WTC11 (cell line): ENCODE results near the gene H19. TPM values are rescaled to one million over a fixed set of nuclear protein-coding genes. Genes with fewer than 3 reads are reported as not detected.

Experiments used
- ATAC-seq: fragments of 200-7000 bp; cut with Tn5 transposase; 2 replicates; pipeline ENCODE4 v1.10.0; 2021; ENCODE audit warnings: mild to moderate bottlenecking, moderate library complexity
- CTCF ChIA-PET: fragments of 300-600 bp; sonication (Branson Sonifier 250); formaldehyde crosslinking; loops from one replicate; lab custom pipeline; 2021; ENCODE audit warnings: antibody characterized with exemption; lab: Charles Lee
- POLR2A ChIA-PET: fragments of 350-600 bp; sonication (Branson Sonifier 250); formaldehyde crosslinking; loops from one replicate; lab custom pipeline; 2021; ENCODE audit warnings: antibody characterized with exemption; lab: Charles Lee
- DNase-seq: peaks from one replicate; pipeline ENCODE4 v3.0.0; 2021; ENCODE audit warnings: low spot score
- H3K27ac Mint-ChIP-seq: 2 replicates; pipeline ENCODE4 v1.8.0; 2021; ENCODE audit warnings: mixed read lengths
- H3K27me3 Mint-ChIP-seq: 2 replicates; pipeline ENCODE4 v1.8.0; 2021; ENCODE audit warnings: low read depth, mild to moderate bottlenecking, moderate library complexity, mixed read lengths
- H3K36me3 Mint-ChIP-seq: 2 replicates; pipeline ENCODE4 v1.8.0; 2021; ENCODE audit warnings: mixed read lengths
- H3K4me1 Mint-ChIP-seq: 2 replicates; pipeline ENCODE4 v1.8.0; 2022; ENCODE audit warnings: mixed read lengths
- H3K4me3 Mint-ChIP-seq: 2 replicates; pipeline ENCODE4 v1.8.0; 2021; ENCODE audit warnings: mild to moderate bottlenecking, moderate library complexity, mixed read lengths
- H3K9me3 Mint-ChIP-seq: 2 replicates; pipeline ENCODE4 v1.8.0; 2021; ENCODE audit warnings: mixed read lengths
- CBFB ChIP-seq: sonication (generic); formaldehyde crosslinking; IDR thresholded peaks from 2 replicates; pipeline ENCODE4 v1.8.1; 2022; ENCODE audit warnings: mild to moderate bottlenecking, low read depth, missing genetic modification reagents
- CREM ChIP-seq: sonication (generic); formaldehyde crosslinking; IDR thresholded peaks from 2 replicates; pipeline ENCODE4 v1.8.1; 2022; ENCODE audit warnings: mild to moderate bottlenecking, missing genetic modification reagents, moderate library complexity
- ETV6 ChIP-seq: sonication (generic); formaldehyde crosslinking; IDR thresholded peaks from 2 replicates; pipeline ENCODE4 v1.8.1; 2022; ENCODE audit warnings: mild to moderate bottlenecking, missing genetic modification reagents
- FOXK1 ChIP-seq: sonication (generic); formaldehyde crosslinking; IDR thresholded peaks from 2 replicates; pipeline ENCODE4 v1.8.0; 2022; ENCODE audit warnings: mild to moderate bottlenecking, moderate library complexity, missing genetic modification reagents
- HMGA2 ChIP-seq: fragments of 250-450 bp; sonication (Bioruptor Pico); IDR thresholded peaks from 2 replicates; pipeline ENCODE4 v1.4.0; 2021; ENCODE audit warnings: mild to moderate bottlenecking, moderate library complexity
- IRF2 ChIP-seq: sonication (generic); formaldehyde crosslinking; IDR thresholded peaks from 2 replicates; pipeline ENCODE4 v1.8.0; 2022; ENCODE audit warnings: low read depth, missing genetic modification reagents, borderline replicate concordance
- JAZF1 ChIP-seq: fragments of 250-450 bp; sonication (Bioruptor Pico); IDR thresholded peaks from 2 replicates; pipeline ENCODE4 v1.9.0; 2021; ENCODE audit warnings: moderate library complexity, mild to moderate bottlenecking, inconsistent platforms
- KAT7 ChIP-seq: sonication (generic); formaldehyde crosslinking; IDR thresholded peaks from 2 replicates; pipeline ENCODE4 v1.8.1; 2023; ENCODE audit warnings: missing genetic modification reagents, mild to moderate bottlenecking, borderline replicate concordance
- MXD4 ChIP-seq: fragments of 250-450 bp; sonication (Bioruptor Pico); IDR thresholded peaks from 2 replicates; pipeline ENCODE4 v1.8.0; 2021; ENCODE audit warnings: mild to moderate bottlenecking, moderate library complexity, borderline replicate concordance
- NFYB ChIP-seq: sonication (generic); formaldehyde crosslinking; conservative IDR thresholded peaks from 2 replicates; pipeline ENCODE4 v1.8.0; 2022; ENCODE audit warnings: low read depth, missing genetic modification reagents
- NR3C1 ChIP-seq: sonication (generic); formaldehyde crosslinking; conservative IDR thresholded peaks from 2 replicates; pipeline ENCODE4 v1.8.1; 2023; ENCODE audit warnings: low read depth, mild to moderate bottlenecking, missing genetic modification reagents
- SP1 ChIP-seq: sonication (generic); formaldehyde crosslinking; conservative IDR thresholded peaks from 2 replicates; pipeline ENCODE4 v1.8.1; 2022; ENCODE audit warnings: missing genetic modification reagents
- ZNF232 ChIP-seq: sonication (generic); formaldehyde crosslinking; IDR thresholded peaks from 2 replicates; pipeline ENCODE4 v1.8.0; 2022; ENCODE audit warnings: mild to moderate bottlenecking, missing genetic modification reagents
- ZNF317 ChIP-seq: sonication (generic); formaldehyde crosslinking; IDR thresholded peaks from 2 replicates; pipeline ENCODE4 v1.8.1; 2023; ENCODE audit warnings: low read depth, mild to moderate bottlenecking, moderate library complexity, missing genetic modification reagents, borderline replicate concordance
- ZNF416 ChIP-seq: fragments of 250-450 bp; sonication (Bioruptor Pico); IDR thresholded peaks from 2 replicates; pipeline ENCODE4 v1.9.0; 2021; ENCODE audit warnings: mild to moderate bottlenecking, inconsistent platforms
- ZNF671 ChIP-seq: fragments of 250-450 bp; sonication (Bioruptor Pico); IDR thresholded peaks from 2 replicates; pipeline ENCODE4 v1.8.0; 2021; ENCODE audit warnings: mild to moderate bottlenecking
- total RNA-seq: library from RNA; stranded (reverse); gene quantifications from 3 replicates; pipeline ENCODE4 v1.2.3, GENCODE V29; 2021
- TF ChIP-seq, protein P1 (sequence below): sonication (generic); formaldehyde crosslinking; IDR thresholded peaks from 2 replicates; pipeline ENCODE4 v1.8.0; 2022; ENCODE audit warnings: missing genetic modification reagents
- TF ChIP-seq, protein P2 (sequence below): sonication (generic); formaldehyde crosslinking; IDR thresholded peaks from 2 replicates; pipeline ENCODE4 v1.8.1; 2023; ENCODE audit warnings: mild to moderate bottlenecking, moderate library complexity, missing genetic modification reagents
- TF ChIP-seq, protein P3 (sequence below): sonication (generic); formaldehyde crosslinking; IDR thresholded peaks from 2 replicates; pipeline ENCODE4 v1.8.1; 2023; ENCODE audit warnings: mild to moderate bottlenecking, missing genetic modification reagents
- TF ChIP-seq, protein P4 (sequence below): fragments of 250-450 bp; sonication (Bioruptor Pico); conservative IDR thresholded peaks from 2 replicates; pipeline ENCODE4 v1.9.0; 2021; ENCODE audit warnings: mild to moderate bottlenecking
- TF ChIP-seq, protein P5 (sequence below): fragments of 250-450 bp; sonication (Bioruptor Pico); IDR thresholded peaks from 2 replicates; pipeline ENCODE4 v1.9.0; 2021; ENCODE audit warnings: mild to moderate bottlenecking

Gene H19
- total RNA-seq, 1 experiment from 2014 or later, result 12.7 TPM

DNA sequence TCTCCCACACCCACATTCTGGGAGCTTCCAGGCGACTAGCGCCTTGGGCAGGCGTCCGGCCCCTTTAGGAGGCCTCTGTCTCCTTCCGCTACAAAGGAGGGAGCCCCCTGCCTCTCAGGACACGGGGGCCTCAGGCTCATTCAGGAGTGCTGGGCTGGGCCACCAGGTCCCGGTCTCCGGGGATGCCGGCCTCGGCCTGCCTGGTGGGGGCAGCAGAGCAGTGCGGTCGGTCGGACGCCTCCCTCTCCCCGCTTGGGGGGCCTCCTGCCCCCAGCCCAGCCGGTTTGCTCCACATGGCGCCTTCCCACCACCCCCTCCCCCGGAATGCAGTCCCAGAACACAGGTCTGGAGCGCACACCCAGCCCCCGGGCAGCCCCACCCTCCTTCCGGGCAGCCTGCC lies 28.6 kb downstream of the H19 start:
- DNase-seq (no peak), ATAC-seq (peak; percentile 76)
- Mint-ChIP-seq H3K27me3 (no peaks in the 10 kb centered on the region), H3K9me3 (no peaks in the 10 kb centered on the region), H3K36me3 (no peaks in the 10 kb centered on the region), H3K4me1 (no peaks in the 10 kb centered on the region), H3K4me3 (no peak overlapping the region), H3K27ac (no peak overlapping the region)
- TF ChIP-seq, protein P1, sequence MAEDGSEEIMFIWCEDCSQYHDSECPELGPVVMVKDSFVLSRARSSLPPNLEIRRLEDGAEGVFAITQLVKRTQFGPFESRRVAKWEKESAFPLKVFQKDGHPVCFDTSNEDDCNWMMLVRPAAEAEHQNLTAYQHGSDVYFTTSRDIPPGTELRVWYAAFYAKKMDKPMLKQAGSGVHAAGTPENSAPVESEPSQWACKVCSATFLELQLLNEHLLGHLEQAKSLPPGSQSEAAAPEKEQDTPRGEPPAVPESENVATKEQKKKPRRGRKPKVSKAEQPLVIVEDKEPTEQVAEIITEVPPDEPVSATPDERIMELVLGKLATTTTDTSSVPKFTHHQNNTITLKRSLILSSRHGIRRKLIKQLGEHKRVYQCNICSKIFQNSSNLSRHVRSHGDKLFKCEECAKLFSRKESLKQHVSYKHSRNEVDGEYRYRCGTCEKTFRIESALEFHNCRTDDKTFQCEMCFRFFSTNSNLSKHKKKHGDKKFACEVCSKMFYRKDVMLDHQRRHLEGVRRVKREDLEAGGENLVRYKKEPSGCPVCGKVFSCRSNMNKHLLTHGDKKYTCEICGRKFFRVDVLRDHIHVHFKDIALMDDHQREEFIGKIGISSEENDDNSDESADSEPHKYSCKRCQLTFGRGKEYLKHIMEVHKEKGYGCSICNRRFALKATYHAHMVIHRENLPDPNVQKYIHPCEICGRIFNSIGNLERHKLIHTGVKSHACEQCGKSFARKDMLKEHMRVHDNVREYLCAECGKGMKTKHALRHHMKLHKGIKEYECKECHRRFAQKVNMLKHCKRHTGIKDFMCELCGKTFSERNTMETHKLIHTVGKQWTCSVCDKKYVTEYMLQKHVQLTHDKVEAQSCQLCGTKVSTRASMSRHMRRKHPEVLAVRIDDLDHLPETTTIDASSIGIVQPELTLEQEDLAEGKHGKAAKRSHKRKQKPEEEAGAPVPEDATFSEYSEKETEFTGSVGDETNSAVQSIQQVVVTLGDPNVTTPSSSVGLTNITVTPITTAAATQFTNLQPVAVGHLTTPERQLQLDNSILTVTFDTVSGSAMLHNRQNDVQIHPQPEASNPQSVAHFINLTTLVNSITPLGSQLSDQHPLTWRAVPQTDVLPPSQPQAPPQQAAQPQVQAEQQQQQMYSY, result no peak
- TF ChIP-seq, protein P2, sequence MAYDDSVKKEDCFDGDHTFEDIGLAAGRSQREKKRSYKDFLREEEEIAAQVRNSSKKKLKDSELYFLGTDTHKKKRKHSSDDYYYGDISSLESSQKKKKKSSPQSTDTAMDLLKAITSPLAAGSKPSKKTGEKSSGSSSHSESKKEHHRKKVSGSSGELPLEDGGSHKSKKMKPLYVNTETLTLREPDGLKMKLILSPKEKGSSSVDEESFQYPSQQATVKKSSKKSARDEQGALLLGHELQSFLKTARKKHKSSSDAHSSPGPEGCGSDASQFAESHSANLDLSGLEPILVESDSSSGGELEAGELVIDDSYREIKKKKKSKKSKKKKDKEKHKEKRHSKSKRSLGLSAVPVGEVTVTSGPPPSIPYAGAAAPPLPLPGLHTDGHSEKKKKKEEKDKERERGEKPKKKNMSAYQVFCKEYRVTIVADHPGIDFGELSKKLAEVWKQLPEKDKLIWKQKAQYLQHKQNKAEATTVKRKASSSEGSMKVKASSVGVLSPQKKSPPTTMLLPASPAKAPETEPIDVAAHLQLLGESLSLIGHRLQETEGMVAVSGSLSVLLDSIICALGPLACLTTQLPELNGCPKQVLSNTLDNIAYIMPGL (CRISPR knock-in tag), result no peak
- TF ChIP-seq, protein P3, sequence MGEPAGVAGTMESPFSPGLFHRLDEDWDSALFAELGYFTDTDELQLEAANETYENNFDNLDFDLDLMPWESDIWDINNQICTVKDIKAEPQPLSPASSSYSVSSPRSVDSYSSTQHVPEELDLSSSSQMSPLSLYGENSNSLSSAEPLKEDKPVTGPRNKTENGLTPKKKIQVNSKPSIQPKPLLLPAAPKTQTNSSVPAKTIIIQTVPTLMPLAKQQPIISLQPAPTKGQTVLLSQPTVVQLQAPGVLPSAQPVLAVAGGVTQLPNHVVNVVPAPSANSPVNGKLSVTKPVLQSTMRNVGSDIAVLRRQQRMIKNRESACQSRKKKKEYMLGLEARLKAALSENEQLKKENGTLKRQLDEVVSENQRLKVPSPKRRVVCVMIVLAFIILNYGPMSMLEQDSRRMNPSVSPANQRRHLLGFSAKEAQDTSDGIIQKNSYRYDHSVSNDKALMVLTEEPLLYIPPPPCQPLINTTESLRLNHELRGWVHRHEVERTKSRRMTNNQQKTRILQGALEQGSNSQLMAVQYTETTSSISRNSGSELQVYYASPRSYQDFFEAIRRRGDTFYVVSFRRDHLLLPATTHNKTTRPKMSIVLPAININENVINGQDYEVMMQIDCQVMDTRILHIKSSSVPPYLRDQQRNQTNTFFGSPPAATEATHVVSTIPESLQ (CRISPR knock-in tag), result no peak
- no peak for TF ChIP-seq JAZF1 (CRISPR knock-in tag)
- no peak for TF ChIP-seq SP1 (CRISPR knock-in tag)
- no peak for TF ChIP-seq KAT7
- no peak for TF ChIP-seq ETV6 (CRISPR knock-in tag)
- ChIA-PET POLR2A (interaction anchor here (0.9 kb wide), 1 partner anchor 86 kb away, joined by 3 read pairs; no protein-coding TSS in a partner anchor), CTCF (interaction anchor here (0.9 to 5.5 kb wide), 11 partner anchors 12 to 316 kb away, joined by 3 to 25 read pairs (median 5); partner anchors contain the start of gene H19)

DNA sequence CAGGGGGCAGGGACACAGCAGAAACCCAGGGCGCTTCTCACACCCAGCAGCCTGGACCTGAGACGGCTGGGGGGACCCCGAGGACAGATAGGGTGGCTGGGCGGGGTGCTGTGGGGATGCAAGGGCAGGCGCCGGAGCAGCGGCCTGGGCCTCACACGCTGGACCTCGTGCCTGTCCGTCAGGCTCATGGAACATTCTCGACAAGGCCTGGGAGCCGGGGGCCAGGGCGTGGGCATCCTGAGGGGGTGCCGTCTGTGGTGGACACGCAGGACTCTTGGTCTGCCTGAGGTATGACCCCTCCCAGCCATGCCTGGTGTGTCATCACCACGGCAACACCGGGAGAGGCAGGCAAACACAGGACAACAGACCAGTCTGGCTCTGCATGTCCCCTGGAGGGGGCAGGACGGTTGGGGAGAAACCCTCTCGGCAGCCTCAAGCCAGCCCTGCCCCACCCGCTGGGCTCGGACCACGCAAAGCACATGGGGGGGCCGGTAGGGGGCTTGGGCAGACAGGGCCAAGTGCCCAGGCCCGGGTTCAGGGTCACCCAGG lies 29.1 kb downstream of the H19 start:
- ChIA-PET CTCF (interaction anchor here (0.8 to 5.5 kb wide), 12 partner anchors 12 to 316 kb away, joined by 3 to 25 read pairs (median 5); partner anchors contain the start of gene H19), POLR2A (interaction anchor here (0.9 kb wide), 1 partner anchor 85 kb away, joined by 3 read pairs; no protein-coding TSS in a partner anchor)
- DNase-seq (peak; percentile 8), ATAC-seq (peak; percentile 53)
- Mint-ChIP-seq H3K9me3 (no peaks in the 10 kb centered on the region), H3K27me3 (no peaks in the 10 kb centered on the region), H3K36me3 (no peaks in the 10 kb centered on the region), H3K27ac (no peak overlapping the region), H3K4me3 (no peak overlapping the region), H3K4me1 (no peaks in the 10 kb centered on the region)
- TF ChIP-seq ZNF671 (no peak), ZNF317 (no peak), NR3C1 (CRISPR knock-in tag) (no peak), FOXK1 (CRISPR knock-in tag) (no peak), CBFB (no peak), CREM (CRISPR knock-in tag) (no peak), HMGA2 (CRISPR knock-in tag) (no peak), JAZF1 (CRISPR knock-in tag) (no peak), NFYB (CRISPR knock-in tag) (no peak), ZNF232 (CRISPR knock-in tag) (no peak), ZNF416 (no peak), MXD4 (CRISPR knock-in tag) (no peak), IRF2 (CRISPR knock-in tag) (no peak)
- TF ChIP-seq, protein P4, sequence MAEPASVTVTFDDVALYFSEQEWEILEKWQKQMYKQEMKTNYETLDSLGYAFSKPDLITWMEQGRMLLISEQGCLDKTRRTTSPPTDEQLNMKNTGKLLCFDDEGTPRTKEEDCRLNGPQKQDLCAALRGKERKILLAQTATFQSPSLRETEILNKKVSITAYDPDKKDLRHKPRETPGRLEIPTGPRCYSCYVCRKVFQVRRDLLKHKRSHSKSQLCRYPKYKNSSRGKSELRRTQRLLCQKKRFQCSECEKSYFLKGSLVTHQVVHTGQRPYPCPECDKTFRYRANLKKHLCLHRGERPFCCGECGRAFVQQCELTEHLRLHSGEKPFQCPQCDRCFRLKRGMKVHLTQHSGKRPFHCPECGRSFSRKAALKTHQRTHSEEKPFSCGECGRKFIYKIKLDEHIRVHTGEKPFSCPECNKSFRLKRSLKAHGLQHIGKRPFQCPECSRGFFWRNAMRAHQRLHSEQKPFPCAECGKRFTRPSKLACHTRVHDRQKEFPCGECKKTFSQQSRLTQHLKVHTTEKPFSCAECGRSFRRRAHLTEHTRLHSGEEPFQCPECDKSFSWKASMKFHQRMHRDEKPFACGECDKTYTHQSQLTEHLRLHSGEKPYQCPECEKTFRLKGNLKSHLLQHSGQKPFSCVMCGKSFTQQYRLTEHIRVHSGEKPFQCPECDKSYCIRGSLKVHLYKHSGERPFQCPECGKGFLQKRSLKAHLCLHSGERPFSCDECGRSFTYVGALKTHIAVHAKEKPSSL (CRISPR knock-in tag), result no peak
- TF ChIP-seq, protein P5, sequence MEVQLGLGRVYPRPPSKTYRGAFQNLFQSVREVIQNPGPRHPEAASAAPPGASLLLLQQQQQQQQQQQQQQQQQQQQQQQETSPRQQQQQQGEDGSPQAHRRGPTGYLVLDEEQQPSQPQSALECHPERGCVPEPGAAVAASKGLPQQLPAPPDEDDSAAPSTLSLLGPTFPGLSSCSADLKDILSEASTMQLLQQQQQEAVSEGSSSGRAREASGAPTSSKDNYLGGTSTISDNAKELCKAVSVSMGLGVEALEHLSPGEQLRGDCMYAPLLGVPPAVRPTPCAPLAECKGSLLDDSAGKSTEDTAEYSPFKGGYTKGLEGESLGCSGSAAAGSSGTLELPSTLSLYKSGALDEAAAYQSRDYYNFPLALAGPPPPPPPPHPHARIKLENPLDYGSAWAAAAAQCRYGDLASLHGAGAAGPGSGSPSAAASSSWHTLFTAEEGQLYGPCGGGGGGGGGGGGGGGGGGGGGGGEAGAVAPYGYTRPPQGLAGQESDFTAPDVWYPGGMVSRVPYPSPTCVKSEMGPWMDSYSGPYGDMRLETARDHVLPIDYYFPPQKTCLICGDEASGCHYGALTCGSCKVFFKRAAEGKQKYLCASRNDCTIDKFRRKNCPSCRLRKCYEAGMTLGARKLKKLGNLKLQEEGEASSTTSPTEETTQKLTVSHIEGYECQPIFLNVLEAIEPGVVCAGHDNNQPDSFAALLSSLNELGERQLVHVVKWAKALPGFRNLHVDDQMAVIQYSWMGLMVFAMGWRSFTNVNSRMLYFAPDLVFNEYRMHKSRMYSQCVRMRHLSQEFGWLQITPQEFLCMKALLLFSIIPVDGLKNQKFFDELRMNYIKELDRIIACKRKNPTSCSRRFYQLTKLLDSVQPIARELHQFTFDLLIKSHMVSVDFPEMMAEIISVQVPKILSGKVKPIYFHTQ (CRISPR knock-in tag), result no peak
